GM20431 (cell line): ENCODE measurements around the gene DESI1.
"Not testable (repeated sequence)": the region's sequence is repeated elsewhere in the genome, so short reads cannot be mapped to it uniquely, and the experiment has no call there.

Source experiments
- in situ Hi-C: fragments of 300-500 bp; cut with MseI, MboI; formaldehyde crosslinking; loops from one replicate; pipeline ENCODE4 v1.15.0; 2020; ENCODE audit warnings: low sequenced_read_pairs; ENCODE audit not compliant: unreplicated experiment

The DESI1 gene

DNA sequence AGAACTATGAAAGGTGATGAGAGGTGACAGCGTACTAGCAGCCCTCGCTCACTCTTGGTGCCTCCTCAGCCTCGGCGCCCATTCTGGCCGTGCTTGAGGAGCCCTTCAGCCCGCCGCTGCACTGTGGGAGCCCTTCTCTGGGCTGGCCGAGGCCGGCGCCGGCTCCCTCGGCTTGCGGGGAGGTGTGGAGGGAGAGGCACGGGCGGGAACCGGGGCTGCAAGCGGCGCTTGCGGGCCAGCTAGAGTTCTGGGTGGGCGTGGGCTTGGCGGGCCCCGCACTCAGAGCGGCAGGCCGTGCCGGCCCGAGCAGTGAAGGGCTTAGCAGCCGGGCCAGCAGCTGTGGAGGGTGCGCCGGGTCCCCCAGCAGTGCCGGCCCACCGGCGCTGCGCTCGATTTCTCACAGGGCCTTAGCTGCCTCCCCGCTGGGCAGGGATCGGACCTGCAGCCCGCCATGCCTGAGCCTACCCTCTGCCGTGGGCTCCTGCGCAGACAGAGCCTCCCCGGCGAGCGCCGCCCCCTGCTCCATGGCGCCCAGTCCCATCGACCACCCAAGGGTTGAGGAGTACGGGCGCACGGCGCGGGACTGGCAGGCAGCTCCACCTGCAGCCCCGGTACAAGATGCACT lies 27.4 kb downstream of the DESI1 start:
- in situ Hi-C loops, result not testable (repeated sequence)

DNA sequence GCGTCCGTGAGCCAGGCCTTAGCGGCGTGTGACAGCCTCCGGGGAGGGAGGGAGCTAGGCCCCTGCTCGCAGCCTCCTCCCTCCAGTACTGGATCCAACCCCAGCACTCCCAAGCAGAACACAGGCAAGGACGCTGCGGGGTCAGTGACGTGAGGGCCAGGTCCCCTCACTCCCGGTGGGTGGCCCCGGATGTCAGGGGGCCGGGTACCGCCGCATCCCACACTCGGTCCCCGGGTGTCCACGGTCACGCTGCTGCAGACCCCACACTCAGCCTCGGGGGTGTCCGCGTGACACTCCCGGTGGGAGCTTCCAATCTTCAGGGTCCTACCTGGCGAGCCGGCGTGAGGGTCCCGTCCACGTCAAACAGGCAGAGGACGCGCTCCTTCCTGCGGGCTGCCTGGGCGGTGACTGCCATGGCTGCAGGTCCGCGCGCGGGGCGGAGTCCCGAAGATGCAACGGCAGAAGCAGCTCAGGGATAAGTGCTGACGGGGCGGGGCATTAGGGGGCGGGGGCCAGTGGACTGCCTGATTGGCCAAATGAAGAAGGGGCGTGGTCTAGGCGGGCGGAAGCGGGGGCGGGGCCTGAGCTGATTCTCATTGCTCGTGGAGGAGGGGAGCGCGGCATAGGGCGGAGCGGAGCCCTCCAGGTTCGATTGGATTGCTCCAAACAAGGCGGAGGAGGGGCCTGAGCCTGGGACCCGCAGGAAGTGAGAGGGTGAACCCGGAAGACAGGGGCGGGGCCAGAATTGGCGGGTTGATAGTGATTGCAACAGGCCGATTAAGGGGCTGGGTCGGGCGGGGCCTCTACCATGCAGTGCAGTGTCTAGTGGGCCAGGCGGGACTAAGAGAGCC lies 31.2 kb downstream of the DESI1 start, which contains the start of gene PMM1:
Gene PMM1, minus strand, starts transcription at position 450 of the 851 bp plus-strand sequence. Its CDS starts 35 bp downstream, at position 415.
- in situ Hi-C loops, result no loop called here

DNA sequence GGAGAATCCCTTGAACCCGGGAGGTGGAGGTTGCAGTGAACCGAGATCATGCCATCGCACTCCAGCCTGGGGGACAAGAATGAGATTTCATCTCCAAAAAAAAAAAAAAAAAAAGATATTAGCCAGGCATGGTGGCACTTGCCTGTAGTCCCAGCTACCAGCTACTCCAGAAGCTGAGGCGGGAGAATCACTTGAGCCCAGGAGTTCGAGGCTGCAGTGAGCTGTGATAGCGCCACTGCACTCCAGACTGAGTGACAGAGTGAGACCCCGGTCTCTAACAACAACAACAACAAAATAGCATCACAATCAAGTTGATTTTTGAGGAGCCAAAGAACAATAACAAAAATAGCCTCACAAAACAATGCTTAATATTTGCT lies 33.5 kb downstream of the DESI1 start:
- in situ Hi-C loops, result no loop called here

- in situ Hi-C loops, result no loop called here
Measured at GRCh38 chr22:41585898-41586297, 34.9 kb downstream of the DESI1 start.

DNA sequence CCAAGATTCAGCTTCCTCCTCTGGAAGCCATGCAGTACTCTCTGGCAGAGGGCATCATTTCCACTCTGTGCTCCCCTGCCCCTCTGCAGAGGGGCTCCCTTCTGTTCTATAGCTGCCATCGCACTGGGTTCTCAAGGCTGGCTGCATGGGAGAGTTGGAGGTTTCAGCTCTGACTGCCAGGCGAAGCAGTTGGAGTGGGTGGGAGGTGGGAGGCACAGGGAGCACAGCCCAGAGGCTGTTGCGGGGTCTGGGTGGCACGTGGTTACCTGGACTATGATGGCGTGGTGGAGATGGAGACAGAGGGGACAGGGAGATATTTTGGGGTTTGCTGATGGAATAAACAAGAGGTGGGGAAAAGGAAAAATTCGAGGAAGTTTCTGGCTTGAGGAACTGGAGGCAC lies 36.0 kb downstream of the DESI1 start:
- in situ Hi-C loops, result no loop called here

DNA sequence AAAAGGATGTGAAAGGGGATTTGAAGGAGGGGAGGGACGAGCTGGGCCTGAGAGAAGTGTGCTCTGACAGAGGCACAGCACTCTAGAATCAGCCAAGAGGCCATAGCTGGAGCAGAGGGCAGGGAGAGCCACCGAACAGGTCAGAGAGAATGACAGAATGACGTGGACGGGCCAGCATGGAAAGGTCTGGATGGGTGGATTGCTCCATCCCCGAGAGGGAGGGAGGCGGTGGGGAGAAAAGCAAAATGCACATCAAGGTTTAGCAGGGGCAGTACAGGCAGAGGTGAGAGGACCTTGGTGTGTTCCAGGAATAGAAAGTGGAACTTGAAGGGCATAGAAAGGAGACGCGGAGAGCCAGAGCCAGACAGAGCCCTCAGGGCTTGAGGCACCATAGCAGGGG lies 38.1 kb downstream of the DESI1 start:
- in situ Hi-C loops, result no loop called here

- in situ Hi-C loops, result no loop called here
Measured at GRCh38 chr22:41579997-41580355, 40.9 kb downstream of the DESI1 start.

GRCh38 chr22:41579297-41579996 lies 41.4 kb downstream of the DESI1 start:
- in situ Hi-C loops, result no loop called here

GRCh38 chr22:41578818-41579217 lies 42.0 kb downstream of the DESI1 start:
- in situ Hi-C loops, result no loop called here

GRCh38 chr22:41578114-41578513 lies 42.7 kb downstream of the DESI1 start:
- in situ Hi-C loops, result no loop called here

DNA sequence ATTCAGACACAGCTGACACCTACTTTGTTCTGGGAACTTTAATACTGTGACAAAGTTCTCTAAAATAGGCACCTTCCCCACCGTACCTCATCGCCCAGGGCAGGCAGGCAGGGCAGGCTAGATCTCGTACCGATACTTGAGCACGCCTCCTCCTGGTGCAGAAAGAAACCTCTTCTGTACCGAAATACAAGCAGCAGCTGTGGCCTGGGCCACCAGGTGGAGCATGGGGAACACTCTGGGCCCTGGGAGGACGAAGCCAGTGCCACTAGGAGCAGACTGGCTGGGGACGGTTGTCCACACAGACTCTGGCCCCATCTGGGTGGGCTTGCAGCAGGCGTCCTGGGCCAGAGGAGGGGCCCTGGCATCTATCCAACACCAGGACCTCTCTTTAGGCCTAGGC lies 44.0 kb downstream of the DESI1 start:
- in situ Hi-C loops, result no loop called here

DNA sequence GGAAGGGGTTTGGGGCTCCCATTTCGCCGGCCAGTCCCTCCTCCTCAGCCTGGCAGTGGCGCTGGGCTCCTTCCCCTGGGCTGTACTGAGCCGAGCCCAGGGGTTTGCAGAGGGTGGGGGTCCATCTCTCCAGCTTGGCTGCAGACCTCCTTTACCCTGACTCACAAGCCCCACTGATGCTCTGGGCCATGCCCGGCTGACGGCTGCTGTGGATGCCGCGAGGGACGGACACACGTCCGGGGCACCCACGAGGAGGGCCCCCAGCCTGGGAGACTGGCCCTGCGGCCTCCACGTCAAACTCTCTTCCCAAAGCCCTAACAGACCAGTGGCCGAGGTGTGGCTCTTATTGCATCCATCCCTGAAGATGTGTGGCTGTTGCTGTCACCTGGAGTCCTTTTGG lies 45.3 kb downstream of the DESI1 start:
- in situ Hi-C loops, result no loop called here

- in situ Hi-C loops, result no loop called here
Measured at GRCh38 chr22:41574847-41575381, 45.9 kb downstream of the DESI1 start.

DNA sequence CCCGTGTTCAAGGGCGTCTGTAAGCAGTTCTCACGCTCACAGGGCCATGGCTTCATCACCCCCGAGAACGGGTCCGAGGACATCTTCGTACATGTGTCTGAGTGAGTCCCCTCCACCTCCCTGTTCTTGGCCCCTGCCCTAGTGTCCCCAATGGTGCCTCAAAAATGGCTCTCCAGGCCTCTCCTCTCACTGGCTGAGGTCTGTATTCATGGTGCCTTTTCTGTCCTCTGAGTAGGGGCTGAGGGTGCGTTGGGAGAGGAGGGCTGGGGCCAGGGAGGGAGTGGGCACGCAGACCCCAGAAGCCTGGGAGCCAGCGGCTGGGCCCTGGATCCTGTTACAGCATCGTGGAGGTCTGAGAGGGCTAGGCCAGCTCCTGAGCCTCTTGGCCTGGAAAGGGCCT lies 47.2 kb downstream of the DESI1 start:
- in situ Hi-C loops, result no loop called here

DNA sequence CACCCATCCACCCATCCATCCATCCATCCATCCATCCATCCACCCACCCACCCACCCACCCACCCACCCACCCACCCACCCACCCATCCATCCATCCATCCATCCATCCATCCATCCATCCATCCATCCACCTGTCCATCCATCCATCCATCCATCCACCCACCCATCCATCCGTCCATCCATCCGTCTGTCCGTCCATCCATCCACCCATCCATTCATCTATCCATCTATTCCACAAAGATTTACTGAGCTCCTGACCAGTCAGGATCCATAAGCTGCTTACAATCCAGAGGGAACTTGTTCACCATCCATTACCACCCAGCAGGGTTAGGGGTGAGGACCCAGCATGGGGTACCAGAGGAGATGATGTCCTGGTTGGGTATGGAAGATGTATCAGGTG lies 48.5 kb downstream of the DESI1 start:
- in situ Hi-C loops, result not testable (repeated sequence)

- in situ Hi-C loops, result no loop called here
Measured at GRCh38 chr22:41571786-41572185, 49.1 kb downstream of the DESI1 start.

DNA sequence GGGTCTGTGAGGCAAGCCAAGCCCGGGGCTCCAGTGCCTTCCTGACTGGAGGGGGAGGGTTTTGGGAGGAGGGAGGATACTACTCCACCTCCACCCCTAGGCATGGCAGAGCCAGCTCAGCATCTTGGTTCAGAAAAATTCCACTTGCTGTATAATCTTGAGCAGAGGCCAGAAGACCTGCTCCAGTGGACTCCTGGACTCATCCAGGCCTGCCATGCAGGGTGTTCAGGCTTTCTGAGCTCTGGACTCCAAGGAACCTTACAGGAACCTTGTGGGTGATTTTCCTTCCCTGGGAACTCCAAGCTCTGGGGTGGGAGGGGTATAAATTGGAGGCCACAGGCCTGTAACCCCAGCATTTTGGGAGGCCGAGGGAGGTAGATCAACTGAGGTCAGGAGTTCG lies 50.6 kb downstream of the DESI1 start:
- in situ Hi-C loops, result no loop called here

DNA sequence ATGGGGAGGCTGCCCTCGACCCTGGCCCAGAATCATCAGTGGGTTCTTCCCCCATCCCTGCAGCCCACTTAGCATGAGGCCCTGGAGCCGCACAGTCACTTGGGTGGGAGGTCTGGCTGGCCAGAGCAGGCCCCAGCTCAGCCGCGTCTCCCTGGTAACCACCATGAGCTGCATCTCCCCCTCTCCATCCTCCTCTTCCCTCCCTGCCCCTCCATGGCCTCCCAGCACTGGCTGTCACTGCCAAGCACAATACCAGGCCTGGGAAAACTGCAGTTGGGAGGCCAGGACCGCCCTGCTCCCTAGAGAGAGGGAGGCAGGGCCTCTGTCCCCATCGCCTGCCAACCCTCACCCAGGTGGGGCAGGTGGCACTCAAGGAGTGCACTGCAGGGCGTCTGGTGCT lies 52.0 kb downstream of the DESI1 start:
- in situ Hi-C loops, result no loop called here

DNA sequence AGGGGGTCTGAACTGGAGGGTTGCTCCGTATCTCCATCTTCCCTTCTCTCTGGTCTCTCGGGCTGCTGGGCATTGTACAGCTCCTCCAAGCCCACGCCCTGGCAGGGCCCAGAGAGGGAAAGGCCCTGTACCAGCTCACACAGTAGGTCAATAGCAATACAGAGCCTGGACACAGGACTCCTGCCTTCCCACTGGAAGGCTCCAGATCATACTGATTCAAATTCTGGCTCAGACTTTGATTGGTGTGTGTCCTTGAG lies 53.4 kb downstream of the DESI1 start:
- in situ Hi-C loops, result no loop called here

- in situ Hi-C loops, result no loop called here
Measured at GRCh38 chr22:41565403-41566054, 55.3 kb downstream of the DESI1 start.

DNA sequence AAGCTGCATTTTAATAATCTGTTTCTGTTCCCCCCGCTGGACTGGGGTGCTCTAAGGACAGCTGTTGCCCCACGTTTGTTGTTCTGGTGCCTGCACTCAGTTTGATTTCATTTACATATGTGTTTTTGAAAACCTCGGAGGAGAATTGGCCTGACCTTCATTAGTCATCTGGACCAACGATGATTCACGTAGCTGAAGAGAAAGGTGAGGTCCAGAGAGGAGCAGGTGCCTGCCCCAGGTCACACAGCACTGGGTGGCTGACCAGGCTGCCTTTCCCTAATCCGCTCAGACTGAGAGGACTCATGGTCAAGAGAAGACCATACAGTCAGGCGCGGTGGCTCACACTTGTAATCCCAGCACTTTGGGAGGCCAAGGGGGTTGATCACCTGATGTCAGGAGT lies 56.3 kb downstream of the DESI1 start:
- in situ Hi-C loops, result no loop called here
